Measurements from ENCODE around the gene UTP25.

UTP25 gene

GRCh38 chr1:209838537-209838936, 10.8 kb downstream of the UTP25 start:
- DNase-seq (ENCODE audit: extremely low read depth, low read depth), result no peak
- H3K4me3 ChIP-seq (replicated peaks; ENCODE audit: low read depth, low read length), result no peak overlapping the region
- TF ChIP-seq, protein P1, sequence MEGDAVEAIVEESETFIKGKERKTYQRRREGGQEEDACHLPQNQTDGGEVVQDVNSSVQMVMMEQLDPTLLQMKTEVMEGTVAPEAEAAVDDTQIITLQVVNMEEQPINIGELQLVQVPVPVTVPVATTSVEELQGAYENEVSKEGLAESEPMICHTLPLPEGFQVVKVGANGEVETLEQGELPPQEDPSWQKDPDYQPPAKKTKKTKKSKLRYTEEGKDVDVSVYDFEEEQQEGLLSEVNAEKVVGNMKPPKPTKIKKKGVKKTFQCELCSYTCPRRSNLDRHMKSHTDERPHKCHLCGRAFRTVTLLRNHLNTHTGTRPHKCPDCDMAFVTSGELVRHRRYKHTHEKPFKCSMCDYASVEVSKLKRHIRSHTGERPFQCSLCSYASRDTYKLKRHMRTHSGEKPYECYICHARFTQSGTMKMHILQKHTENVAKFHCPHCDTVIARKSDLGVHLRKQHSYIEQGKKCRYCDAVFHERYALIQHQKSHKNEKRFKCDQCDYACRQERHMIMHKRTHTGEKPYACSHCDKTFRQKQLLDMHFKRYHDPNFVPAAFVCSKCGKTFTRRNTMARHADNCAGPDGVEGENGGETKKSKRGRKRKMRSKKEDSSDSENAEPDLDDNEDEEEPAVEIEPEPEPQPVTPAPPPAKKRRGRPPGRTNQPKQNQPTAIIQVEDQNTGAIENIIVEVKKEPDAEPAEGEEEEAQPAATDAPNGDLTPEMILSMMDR (IDR thresholded peaks at IDR 0.05; ENCODE audit: low read depth, low read length, missing control alignments), result no peak

DNA sequence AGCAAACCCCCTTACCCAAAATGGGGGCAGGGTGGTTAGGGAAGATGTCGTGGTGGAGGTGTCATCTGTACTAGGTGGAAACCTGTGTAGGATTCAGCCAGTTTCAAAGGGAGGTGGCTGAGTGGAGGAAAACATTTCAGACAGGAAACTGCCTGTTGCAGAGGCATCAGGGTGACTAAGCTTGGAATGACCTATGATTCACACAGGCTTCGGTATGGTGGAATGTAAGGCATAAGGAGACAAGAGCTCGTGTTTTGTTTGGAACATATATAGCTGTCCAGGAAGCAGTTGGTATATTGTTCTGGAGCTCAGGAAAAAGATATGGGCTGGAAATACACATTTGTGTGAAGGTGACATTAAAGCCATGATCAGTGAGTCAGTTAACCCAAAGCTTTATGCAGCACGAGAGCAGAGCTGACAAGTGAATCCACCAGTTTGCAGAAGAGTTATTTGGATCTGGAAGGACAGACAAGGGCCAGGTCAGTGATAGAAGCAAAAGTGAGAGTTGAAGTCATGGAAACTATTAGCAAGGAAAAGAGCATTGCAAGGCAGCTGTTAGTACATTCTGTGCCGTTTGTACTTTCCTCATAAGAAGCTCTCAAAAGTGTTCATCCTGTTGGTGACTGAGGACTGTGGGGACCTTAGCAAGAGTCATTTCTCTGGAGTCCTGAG, 12.2 kb downstream of the UTP25 start:
- H3K4me3 ChIP-seq (replicated peaks; ENCODE audit: low read depth, low read length), result no peak overlapping the region
- DNase-seq (ENCODE audit: extremely low read depth, low read depth), result peak; percentile 93

GRCh38 chr1:209840611-209841010, 12.8 kb downstream of the UTP25 start:
- H3K4me3 ChIP-seq (replicated peaks; ENCODE audit: low read depth, low read length), result no peak overlapping the region
- TF ChIP-seq, protein P1 (IDR thresholded peaks at IDR 0.05; ENCODE audit: low read depth, low read length, missing control alignments), result no peak
- DNase-seq (ENCODE audit: extremely low read depth, low read depth), result no peak

More for the DNA sequence above, 12.2 kb downstream of the UTP25 start:
- TF ChIP-seq, protein P1 (IDR thresholded peaks at IDR 0.05; ENCODE audit: low read depth, low read length, missing control alignments), result no peak

- H3K4me3 ChIP-seq (replicated peaks; ENCODE audit: low read depth, low read length), result no peak overlapping the region
- DNase-seq (ENCODE audit: extremely low read depth, low read depth), result no peak
- TF ChIP-seq, protein P1 (IDR thresholded peaks at IDR 0.05; ENCODE audit: low read depth, low read length, missing control alignments), result no peak
These were observed 17.1 kb downstream of the UTP25 start for GRCh38 chr1:209844695-209845407.

DNA sequence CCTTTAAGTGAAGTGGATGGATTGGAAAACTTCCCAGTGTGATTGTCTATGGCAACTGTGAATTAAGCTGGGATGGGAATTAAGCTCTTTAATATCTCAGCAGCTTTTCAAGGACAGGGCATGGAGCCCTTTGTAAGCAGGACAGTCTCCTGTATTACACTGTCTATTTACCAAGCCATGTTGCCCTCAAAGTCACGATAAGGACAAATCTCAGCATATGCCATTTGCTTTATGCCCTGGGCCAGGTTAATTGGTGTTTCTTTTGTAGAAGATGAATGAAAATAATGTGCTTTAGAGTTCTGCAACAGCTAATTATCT, 17.6 kb downstream of the UTP25 start:
- no peak overlapping the region for H3K4me3 ChIP-seq (replicated peaks; ENCODE audit: low read depth, low read length)
- TF ChIP-seq, protein P1 (IDR thresholded peaks at IDR 0.05; ENCODE audit: low read depth, low read length, missing control alignments), result no peak
- DNase-seq (ENCODE audit: extremely low read depth, low read depth), result no peak

GRCh38 chr1:209849388-209849787, 21.6 kb downstream of the UTP25 start:
- DNase-seq (ENCODE audit: extremely low read depth, low read depth), result no peak
- no peak overlapping the region for H3K4me3 ChIP-seq (replicated peaks; ENCODE audit: low read depth, low read length)
- TF ChIP-seq, protein P1 (IDR thresholded peaks at IDR 0.05; ENCODE audit: low read depth, low read length, missing control alignments), result no peak
